SK-N-SH (cell line): ENCODE data around the gene GALNT5.

ENCODE experiments used
- CTCF ChIP-seq: fragments of 200-600 bp; sonication (generic); IDR thresholded peaks from 2 replicates; pipeline ENCODE4 v1.6.1; 2017; ENCODE audit warnings: antibody characterized with exemption, mild to moderate bottlenecking, moderate library complexity
- EP300 ChIP-seq, 2 experiments: IDR thresholded peaks; 2 replicates each; pipeline versions ENCODE4 v1.4.0 to v1.6.1; 2012; ENCODE audit warnings: borderline replicate concordance in 1 of 2, low read depth in 1 of 2, low read length in 1 of 2
- EZH2phosphoT487 ChIP-seq: fragments of 200-600 bp; sonication (generic); IDR thresholded peaks from 2 replicates; pipeline ENCODE4 v1.6.1; 2017; ENCODE audit warnings: low read depth, mixed run types, mild to moderate bottlenecking, antibody characterized with exemption, moderate library complexity, borderline replicate concordance
- FOSL2 ChIP-seq: IDR thresholded peaks from 2 replicates; pipeline ENCODE4 v1.4.0; 2012; ENCODE audit warnings: low read depth, mild to moderate bottlenecking, moderate library complexity, borderline replicate concordance
- IRF3 ChIP-seq: fragments of 150-350 bp; IDR thresholded peaks from 2 replicates; pipeline ENCODE4 v1.6.1; 2016; ENCODE audit warnings: mild to moderate bottlenecking, low read depth, low read length
- POLR2AphosphoS5 ChIP-seq: IDR thresholded peaks from 2 replicates; pipeline ENCODE4 v1.6.1; 2012; ENCODE audit warnings: low read depth, low read length
- SIN3A ChIP-seq: IDR thresholded peaks from 2 replicates; pipeline ENCODE4 v1.6.1; 2012; ENCODE audit warnings: low read depth, mild to moderate bottlenecking, low read length, moderate library complexity, borderline replicate concordance
- TAF1 ChIP-seq: IDR thresholded peaks from 2 replicates; pipeline ENCODE4 v1.6.1; 2012; ENCODE audit warnings: low read depth, mild to moderate bottlenecking, low read length, moderate library complexity, borderline replicate concordance

GRCh38 chr2:157264099-157264498 lies 6.6 kb downstream of the GALNT5 start:
- no peak for TF ChIP-seq EP300 (IDR thresholded peaks at IDR 0.05; ENCODE audit: borderline replicate concordance in 1 of 2, low read depth in 1 of 2, low read length in 1 of 2)
- no peak for TF ChIP-seq TAF1
- TF ChIP-seq FOSL2 = no peak
- no peak for TF ChIP-seq POLR2AphosphoS5
- no peak for TF ChIP-seq EZH2phosphoT487
- TF ChIP-seq SIN3A = no peak
- TF ChIP-seq CTCF = no peak
- TF ChIP-seq IRF3 = no peak
